HL-60 (cell line): ENCODE results near the gene CCDC107.

Experiments
- DNase-seq, 2 experiments: peaks; one replicate each; pipeline ENCODE4 v3.0.0-alpha.2; 2010 to 2020; ENCODE audit warnings: low read depth in 1 of 2, low spot score in 1 of 2
- H3K27ac ChIP-seq: fragments of 250-450 bp; sonication (Bioruptor Pico); replicated peaks from 2 replicates; pipeline ENCODE4 v1.5.1; 2020; ENCODE audit warnings: mild to moderate bottlenecking, moderate library complexity
- H3K27me3 ChIP-seq: fragments of 250-450 bp; sonication (Bioruptor Pico); 2 replicates; pipeline ENCODE4 v1.5.1; 2021; ENCODE audit warnings: mild to moderate bottlenecking, moderate library complexity; ENCODE audit not compliant: insufficient read depth, poor library complexity, severe bottlenecking
- H3K4me3 ChIP-seq: replicated peaks from 2 replicates; pipeline ENCODE4 v1.5.1; 2011; ENCODE audit warnings: mild to moderate bottlenecking, control low read depth, low read length; ENCODE audit not compliant: insufficient read depth
- GABPA ChIP-seq: IDR thresholded peaks from 2 replicates; pipeline ENCODE4 v1.6.1; 2012; ENCODE audit warnings: low read depth
- POLR2AphosphoS5 ChIP-seq: IDR thresholded peaks from 2 replicates; pipeline ENCODE4 v1.6.1; 2012; ENCODE audit warnings: low read depth
- SPI1 ChIP-seq: IDR thresholded peaks from 2 replicates; pipeline ENCODE4 v1.6.1; 2012; ENCODE audit warnings: low read depth, mild to moderate bottlenecking, borderline replicate concordance
- TF ChIP-seq, protein P1 (sequence below): IDR thresholded peaks from 2 replicates; pipeline ENCODE4 v1.6.1; 2012; ENCODE audit warnings: low read depth; ENCODE audit not compliant: insufficient replicate concordance
- TF ChIP-seq, protein P2 (sequence below): IDR thresholded peaks from one replicate; pipeline ENCODE4 v1.5.1; 2011; ENCODE audit warnings: low read length, control low read depth, inconsistent platforms; ENCODE audit not compliant: insufficient read depth

CCDC107 gene

DNA sequence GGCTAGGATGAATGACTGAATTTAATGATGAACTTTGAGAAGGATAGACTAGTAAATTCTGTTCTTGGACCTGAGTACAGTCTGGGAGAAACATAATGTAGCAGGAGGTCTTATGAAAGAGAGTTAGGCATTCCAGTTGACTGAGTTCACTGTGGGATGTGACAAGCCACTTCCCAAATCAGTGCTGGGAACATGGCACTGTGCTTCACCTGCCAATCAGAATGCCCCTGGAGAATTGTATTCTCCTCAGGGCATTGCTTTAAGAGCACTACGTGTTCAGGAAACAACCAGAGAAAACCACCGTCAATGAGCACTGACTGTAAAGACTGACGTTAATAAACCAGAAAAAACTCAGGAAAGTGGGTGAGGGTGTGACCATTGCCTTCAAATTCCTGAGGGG is 1.2 kb downstream of the CCDC107 start:
- no peaks in the 10 kb centered on the region for H3K27me3 ChIP-seq
- DNase-seq = no peak
- no peak for TF ChIP-seq POLR2AphosphoS5
- TF ChIP-seq, protein P1, sequence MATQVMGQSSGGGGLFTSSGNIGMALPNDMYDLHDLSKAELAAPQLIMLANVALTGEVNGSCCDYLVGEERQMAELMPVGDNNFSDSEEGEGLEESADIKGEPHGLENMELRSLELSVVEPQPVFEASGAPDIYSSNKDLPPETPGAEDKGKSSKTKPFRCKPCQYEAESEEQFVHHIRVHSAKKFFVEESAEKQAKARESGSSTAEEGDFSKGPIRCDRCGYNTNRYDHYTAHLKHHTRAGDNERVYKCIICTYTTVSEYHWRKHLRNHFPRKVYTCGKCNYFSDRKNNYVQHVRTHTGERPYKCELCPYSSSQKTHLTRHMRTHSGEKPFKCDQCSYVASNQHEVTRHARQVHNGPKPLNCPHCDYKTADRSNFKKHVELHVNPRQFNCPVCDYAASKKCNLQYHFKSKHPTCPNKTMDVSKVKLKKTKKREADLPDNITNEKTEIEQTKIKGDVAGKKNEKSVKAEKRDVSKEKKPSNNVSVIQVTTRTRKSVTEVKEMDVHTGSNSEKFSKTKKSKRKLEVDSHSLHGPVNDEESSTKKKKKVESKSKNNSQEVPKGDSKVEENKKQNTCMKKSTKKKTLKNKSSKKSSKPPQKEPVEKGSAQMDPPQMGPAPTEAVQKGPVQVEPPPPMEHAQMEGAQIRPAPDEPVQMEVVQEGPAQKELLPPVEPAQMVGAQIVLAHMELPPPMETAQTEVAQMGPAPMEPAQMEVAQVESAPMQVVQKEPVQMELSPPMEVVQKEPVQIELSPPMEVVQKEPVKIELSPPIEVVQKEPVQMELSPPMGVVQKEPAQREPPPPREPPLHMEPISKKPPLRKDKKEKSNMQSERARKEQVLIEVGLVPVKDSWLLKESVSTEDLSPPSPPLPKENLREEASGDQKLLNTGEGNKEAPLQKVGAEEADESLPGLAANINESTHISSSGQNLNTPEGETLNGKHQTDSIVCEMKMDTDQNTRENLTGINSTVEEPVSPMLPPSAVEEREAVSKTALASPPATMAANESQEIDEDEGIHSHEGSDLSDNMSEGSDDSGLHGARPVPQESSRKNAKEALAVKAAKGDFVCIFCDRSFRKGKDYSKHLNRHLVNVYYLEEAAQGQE = no peak
- TF ChIP-seq GABPA = no peak
- TF ChIP-seq SPI1 = no peak
- TF ChIP-seq, protein P2, sequence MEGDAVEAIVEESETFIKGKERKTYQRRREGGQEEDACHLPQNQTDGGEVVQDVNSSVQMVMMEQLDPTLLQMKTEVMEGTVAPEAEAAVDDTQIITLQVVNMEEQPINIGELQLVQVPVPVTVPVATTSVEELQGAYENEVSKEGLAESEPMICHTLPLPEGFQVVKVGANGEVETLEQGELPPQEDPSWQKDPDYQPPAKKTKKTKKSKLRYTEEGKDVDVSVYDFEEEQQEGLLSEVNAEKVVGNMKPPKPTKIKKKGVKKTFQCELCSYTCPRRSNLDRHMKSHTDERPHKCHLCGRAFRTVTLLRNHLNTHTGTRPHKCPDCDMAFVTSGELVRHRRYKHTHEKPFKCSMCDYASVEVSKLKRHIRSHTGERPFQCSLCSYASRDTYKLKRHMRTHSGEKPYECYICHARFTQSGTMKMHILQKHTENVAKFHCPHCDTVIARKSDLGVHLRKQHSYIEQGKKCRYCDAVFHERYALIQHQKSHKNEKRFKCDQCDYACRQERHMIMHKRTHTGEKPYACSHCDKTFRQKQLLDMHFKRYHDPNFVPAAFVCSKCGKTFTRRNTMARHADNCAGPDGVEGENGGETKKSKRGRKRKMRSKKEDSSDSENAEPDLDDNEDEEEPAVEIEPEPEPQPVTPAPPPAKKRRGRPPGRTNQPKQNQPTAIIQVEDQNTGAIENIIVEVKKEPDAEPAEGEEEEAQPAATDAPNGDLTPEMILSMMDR = no peak
- H3K27ac ChIP-seq = no peak overlapping the region
- H3K4me3 ChIP-seq = no peak overlapping the region

- Histone ChIP-seq H3K27ac (no peak overlapping the region), H3K4me3 (no peak overlapping the region), H3K27me3 (no peaks in the 10 kb centered on the region)
- no peak for DNase-seq
- TF ChIP-seq, protein P1 = no peak
- TF ChIP-seq POLR2AphosphoS5 = no peak
- TF ChIP-seq, protein P2 = no peak
- no peak for TF ChIP-seq SPI1
- TF ChIP-seq GABPA = no peak
Measured at GRCh38 chr9:35660966-35661415, 2.9 kb downstream of the CCDC107 start.

GRCh38 chr9:35661756-35662350 is 3.8 kb downstream of the CCDC107 start:
- Histone ChIP-seq H3K27ac (no peak overlapping the region), H3K27me3 (no peaks in the 10 kb centered on the region), H3K4me3 (no peak overlapping the region)
- no peak for TF ChIP-seq SPI1
- no peak for TF ChIP-seq GABPA
- TF ChIP-seq, protein P1 = no peak
- TF ChIP-seq, protein P2 = no peak
- no peak for TF ChIP-seq POLR2AphosphoS5
- no peak for DNase-seq
